ENCODE results near the gene ZNF683.

DNA sequence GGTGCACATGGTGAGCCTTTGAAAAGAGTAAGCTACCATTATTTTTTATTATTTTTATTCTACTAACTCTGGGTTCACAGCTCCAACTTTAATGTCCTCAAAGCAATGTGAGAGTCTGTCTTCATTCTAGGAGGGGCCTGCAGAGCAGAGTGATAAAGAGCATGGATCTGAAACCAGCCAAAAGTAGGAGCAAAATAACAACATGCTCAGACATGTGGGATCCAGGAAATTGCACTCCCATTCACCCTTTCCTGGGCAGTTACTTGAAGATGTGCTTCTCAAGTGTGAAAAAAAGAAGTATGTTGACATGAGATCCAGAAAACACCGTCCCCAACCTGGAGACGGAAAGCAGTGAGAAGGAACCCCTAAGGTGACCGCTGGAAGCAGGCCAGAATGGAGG lies 29.3 kb upstream of the ZNF683 start:
- TF ChIP-seq POLR2A (IDR thresholded peaks at IDR 0.05), result no peak
- TF ChIP-seq, protein P1, sequence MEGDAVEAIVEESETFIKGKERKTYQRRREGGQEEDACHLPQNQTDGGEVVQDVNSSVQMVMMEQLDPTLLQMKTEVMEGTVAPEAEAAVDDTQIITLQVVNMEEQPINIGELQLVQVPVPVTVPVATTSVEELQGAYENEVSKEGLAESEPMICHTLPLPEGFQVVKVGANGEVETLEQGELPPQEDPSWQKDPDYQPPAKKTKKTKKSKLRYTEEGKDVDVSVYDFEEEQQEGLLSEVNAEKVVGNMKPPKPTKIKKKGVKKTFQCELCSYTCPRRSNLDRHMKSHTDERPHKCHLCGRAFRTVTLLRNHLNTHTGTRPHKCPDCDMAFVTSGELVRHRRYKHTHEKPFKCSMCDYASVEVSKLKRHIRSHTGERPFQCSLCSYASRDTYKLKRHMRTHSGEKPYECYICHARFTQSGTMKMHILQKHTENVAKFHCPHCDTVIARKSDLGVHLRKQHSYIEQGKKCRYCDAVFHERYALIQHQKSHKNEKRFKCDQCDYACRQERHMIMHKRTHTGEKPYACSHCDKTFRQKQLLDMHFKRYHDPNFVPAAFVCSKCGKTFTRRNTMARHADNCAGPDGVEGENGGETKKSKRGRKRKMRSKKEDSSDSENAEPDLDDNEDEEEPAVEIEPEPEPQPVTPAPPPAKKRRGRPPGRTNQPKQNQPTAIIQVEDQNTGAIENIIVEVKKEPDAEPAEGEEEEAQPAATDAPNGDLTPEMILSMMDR (IDR thresholded peaks at IDR 0.05), result no peak
